ENCODE data around the gene NAT16. TPM values are rescaled to one million over a fixed set of nuclear protein-coding genes. Genes with fewer than 3 reads are reported as not detected.

The NAT16 gene
- total and polyA plus RNA-seq, 9 of the 15 experiments (the other 6 are each of a cell fraction or from before 2014, with no cell fraction given): 0.04 TPM; not detected in 8

GRCh38 chr7:101138213-101138870, 41.8 kb downstream of the NAT16 start (continued):
- TF ChIP-seq ZNF655 (CRISPR knock-in tag; IDR thresholded peaks at IDR 0.05) (no peak), KDM4B (IDR thresholded peaks at IDR 0.05; ENCODE audit: borderline replicate concordance in 2 of 2, low read depth in 1 of 2) (peak in 1 of 2 experiments; percentile 55; a peak in 1 of 4 replicates), ZNF589 (CRISPR knock-in tag; IDR thresholded peaks at IDR 0.05; ENCODE audit: low read depth) (peak; percentile 90; the same call in 1 of the 2 replicates), ILK (tag; IDR thresholded peaks at IDR 0.05; ENCODE audit: borderline replicate concordance, low read depth) (no peak), NR2F6 (CRISPR knock-in tag; IDR thresholded peaks at IDR 0.05) (no peak), SRF (CRISPR knock-in tag; IDR thresholded peaks at IDR 0.05) (peak in 1 of 2 experiments; percentile 18; a peak in 1 of 4 replicates), SIN3A (IDR thresholded peaks at IDR 0.05; ENCODE audit: borderline replicate concordance in 2 of 2, control insufficient read depth in 1 of 2, low read depth in 2 of 2, low read length in 2 of 2) (peak in 1 of 2 experiments; percentile 47; a peak in 1 of 4 replicates), MED1 (CRISPR knock-in tag; IDR thresholded peaks at IDR 0.05; ENCODE audit: borderline replicate concordance) (no peak), SAFB (IDR thresholded peaks at IDR 0.05; ENCODE audit: borderline replicate concordance, low read depth, low read length) (no peak), CBFA2T2 (conservative IDR thresholded peaks at IDR 0.05) (peak; percentile 70), ZNF3 (CRISPR knock-in tag; IDR thresholded peaks at IDR 0.05) (no peak), ZNF785 (CRISPR knock-in tag; IDR thresholded peaks at IDR 0.05) (no peak), LEF1 (IDR thresholded peaks at IDR 0.05) (peak; percentile 98), NFRKB (IDR thresholded peaks at IDR 0.05; ENCODE audit: low read depth) (peak; percentile 77; the same call in 1 of the 2 replicates), SMARCB1 (IDR thresholded peaks at IDR 0.05; ENCODE audit: insufficient read length, low read depth) (peak; percentile 32), SMARCA5 (IDR thresholded peaks at IDR 0.05) (no peak), KAT7 (CRISPR knock-in tag; IDR thresholded peaks at IDR 0.05; ENCODE audit: borderline replicate concordance) (no peak), MAFF (IDR thresholded peaks at IDR 0.05; ENCODE audit: low read length) (peak; percentile 20; the same call in 1 of the 2 replicates)
- TF ChIP-seq, protein P1, sequence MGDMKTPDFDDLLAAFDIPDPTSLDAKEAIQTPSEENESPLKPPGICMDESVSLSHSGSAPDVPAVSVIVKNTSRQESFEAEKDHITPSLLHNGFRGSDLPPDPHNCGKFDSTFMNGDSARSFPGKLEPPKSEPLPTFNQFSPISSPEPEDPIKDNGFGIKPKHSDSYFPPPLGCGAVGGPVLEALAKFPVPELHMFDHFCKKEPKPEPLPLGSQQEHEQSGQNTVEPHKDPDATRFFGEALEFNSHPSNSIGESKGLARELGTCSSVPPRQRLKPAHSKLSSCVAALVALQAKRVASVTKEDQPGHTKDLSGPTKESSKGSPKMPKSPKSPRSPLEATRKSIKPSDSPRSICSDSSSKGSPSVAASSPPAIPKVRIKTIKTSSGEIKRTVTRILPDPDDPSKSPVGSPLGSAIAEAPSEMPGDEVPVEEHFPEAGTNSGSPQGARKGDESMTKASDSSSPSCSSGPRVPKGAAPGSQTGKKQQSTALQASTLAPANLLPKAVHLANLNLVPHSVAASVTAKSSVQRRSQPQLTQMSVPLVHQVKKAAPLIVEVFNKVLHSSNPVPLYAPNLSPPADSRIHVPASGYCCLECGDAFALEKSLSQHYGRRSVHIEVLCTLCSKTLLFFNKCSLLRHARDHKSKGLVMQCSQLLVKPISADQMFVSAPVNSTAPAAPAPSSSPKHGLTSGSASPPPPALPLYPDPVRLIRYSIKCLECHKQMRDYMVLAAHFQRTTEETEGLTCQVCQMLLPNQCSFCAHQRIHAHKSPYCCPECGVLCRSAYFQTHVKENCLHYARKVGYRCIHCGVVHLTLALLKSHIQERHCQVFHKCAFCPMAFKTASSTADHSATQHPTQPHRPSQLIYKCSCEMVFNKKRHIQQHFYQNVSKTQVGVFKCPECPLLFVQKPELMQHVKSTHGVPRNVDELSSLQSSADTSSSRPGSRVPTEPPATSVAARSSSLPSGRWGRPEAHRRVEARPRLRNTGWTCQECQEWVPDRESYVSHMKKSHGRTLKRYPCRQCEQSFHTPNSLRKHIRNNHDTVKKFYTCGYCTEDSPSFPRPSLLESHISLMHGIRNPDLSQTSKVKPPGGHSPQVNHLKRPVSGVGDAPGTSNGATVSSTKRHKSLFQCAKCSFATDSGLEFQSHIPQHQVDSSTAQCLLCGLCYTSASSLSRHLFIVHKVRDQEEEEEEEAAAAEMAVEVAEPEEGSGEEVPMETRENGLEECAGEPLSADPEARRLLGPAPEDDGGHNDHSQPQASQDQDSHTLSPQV (IDR thresholded peaks at IDR 0.05): peak; percentile 92
- TF ChIP-seq, protein P2, sequence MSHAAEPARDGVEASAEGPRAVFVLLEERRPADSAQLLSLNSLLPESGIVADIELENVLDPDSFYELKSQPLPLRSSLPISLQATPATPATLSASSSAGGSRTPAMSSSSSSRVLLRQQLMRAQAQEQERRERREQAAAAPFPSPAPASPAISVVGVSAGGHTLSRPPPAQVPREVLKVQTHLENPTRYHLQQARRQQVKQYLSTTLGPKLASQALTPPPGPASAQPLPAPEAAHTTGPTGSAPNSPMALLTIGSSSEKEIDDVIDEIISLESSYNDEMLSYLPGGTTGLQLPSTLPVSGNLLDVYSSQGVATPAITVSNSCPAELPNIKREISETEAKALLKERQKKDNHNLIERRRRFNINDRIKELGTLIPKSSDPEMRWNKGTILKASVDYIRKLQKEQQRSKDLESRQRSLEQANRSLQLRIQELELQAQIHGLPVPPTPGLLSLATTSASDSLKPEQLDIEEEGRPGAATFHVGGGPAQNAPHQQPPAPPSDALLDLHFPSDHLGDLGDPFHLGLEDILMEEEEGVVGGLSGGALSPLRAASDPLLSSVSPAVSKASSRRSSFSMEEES (CRISPR knock-in tag; IDR thresholded peaks at IDR 0.05): no peak
